T-helper 1 cell treated with Interleukin-12 subunit alpha and Interleukin-12 subunit beta and Interleukin-4 antibody, amounts not matched to agents 30 μg/mL and 1 μg/mL, for 36 hours (primary cell): ENCODE data around the gene SOX30.
A peak's percentile ranks its signal among the peaks of the same experiment; 100 is the strongest.

Experiments
- H3K27ac Mint-ChIP-seq: one replicate; pipeline ENCODE4 v1.8.0; 2021; ENCODE audit warnings: mild to moderate bottlenecking, mixed read lengths
- H3K27me3 Mint-ChIP-seq: one replicate; pipeline ENCODE4 v1.8.0; 2021; ENCODE audit warnings: low read depth, mixed read lengths
- H3K36me3 Mint-ChIP-seq: one replicate; pipeline ENCODE4 v1.8.0; 2021; ENCODE audit warnings: low read depth, mixed read lengths
- H3K4me1 Mint-ChIP-seq: one replicate; pipeline ENCODE4 v1.8.0; 2021; ENCODE audit warnings: low read depth, mixed read lengths
- H3K4me3 Mint-ChIP-seq: one replicate; pipeline ENCODE4 v1.8.0; 2021; ENCODE audit warnings: mild to moderate bottlenecking, moderate library complexity, mixed read lengths
- H3K9me3 Mint-ChIP-seq: one replicate; pipeline ENCODE4 v1.8.0; 2021; ENCODE audit warnings: mixed read lengths

SOX30 gene

DNA sequence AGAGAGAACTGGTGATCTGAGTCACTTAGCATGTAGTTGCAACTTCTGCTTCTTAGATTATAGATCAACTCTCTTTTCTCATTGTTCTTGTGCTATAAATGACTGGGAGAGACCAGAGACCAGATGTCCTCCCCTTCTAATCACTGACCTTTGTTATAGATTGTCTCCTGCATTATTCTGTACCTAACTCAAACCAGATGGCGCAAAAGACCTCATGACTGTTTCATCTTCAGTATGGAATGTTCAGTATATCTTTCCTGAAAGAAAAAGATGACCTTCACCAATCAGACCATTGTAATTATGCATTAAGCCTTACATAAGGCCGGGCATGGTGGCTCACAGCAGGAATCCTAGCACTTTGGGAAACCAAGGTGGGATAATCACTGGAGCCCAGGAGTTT is 46.2 kb downstream of the SOX30 start:
- Mint-ChIP-seq H3K27ac (peak overlapping the region; percentile 57), H3K9me3 (no peaks in the 10 kb centered on the region), H3K4me1 (peaks cover 64% of the 10 kb centered on the region), H3K4me3 (no peak overlapping the region), H3K27me3 (no peaks in the 10 kb centered on the region), H3K36me3 (peaks cover 4% of the 10 kb centered on the region)

DNA sequence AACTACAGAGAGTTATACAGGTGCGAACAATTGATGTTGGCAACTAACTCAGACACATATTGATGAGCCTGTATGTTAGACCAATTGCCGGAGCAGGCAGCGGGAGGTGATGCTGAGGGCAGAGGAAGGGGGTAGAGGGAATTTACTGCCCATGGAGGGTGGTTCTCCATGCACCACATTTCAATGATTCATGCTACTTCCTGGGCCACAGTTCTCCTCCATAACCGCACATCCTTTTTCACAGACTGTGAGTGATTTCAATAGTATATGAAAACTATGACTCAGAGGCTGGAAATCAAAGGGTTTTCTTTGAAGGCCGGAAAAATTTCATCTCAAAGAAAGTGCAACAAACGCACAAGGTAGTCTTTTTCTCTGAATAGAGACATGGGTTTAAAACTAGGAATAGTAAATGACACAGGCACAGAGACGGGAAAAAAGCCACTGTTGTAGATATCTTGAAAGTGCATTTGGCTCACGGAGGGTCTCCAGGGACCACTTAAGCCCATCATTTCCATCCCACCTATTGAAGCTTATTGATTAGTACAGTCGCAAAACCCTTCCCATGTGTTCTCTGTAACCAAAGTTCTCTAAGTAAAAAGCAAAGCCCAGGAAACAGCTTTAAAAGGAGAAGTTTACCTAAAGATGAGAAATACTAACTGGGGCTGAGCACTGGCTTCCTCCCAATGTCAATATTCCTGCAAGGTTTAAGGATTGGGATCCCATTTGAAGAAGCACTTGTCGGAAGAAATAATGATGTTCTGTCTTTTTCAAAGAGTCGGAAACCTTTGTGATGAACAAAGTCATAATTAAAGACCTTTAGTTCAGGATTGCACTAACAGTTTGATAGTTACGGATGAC is 48.7 kb downstream of the SOX30 start:
- Mint-ChIP-seq H3K4me1 (peaks cover 70% of the 10 kb centered on the region), H3K36me3 (peaks cover 6% of the 10 kb centered on the region), H3K27me3 (no peaks in the 10 kb centered on the region), H3K4me3 (peak overlapping the region; percentile 59), H3K9me3 (peaks cover 1% of the 10 kb centered on the region), H3K27ac (peak overlapping the region; percentile 93)

DNA sequence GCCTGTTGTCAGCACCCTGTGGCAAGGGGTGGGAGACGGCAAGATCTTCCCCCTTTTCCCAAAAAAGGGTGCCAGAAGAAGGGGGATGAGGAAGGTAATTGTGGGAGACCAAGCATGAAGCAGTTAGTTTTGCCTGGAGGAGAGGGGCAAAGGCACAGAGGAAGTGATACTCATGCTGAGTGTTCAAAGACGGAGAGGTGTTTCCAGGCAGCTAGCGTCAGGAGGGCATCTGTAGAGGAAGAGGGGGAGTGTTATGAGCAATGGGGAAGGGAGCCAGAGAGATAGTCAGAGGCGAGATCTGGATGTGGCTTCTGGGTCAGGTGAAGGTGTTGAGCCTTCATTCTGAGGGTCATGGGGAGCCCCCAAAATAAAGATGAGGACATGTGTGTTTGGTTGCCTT is 49.7 kb downstream of the SOX30 start:
- H3K36me3 Mint-ChIP-seq, result peaks cover 9% of the 10 kb centered on the region

GRCh38 chr5:157600252-157600651 is 52.0 kb downstream of the SOX30 start:
- Mint-ChIP-seq H3K4me1 (peaks cover 82% of the 10 kb centered on the region), H3K9me3 (peaks cover 6% of the 10 kb centered on the region), H3K36me3 (peaks cover 11% of the 10 kb centered on the region), H3K27ac (peak overlapping the region; percentile 80), H3K4me3 (peak overlapping the region; percentile 15), H3K27me3 (no peaks in the 10 kb centered on the region)

More for the DNA sequence above, 49.7 kb downstream of the SOX30 start:
- peak overlapping the region; percentile 93 for H3K27ac Mint-ChIP-seq
- peaks cover 6% of the 10 kb centered on the region for H3K9me3 Mint-ChIP-seq
- H3K27me3 Mint-ChIP-seq, result no peaks in the 10 kb centered on the region
- peak overlapping the region; percentile 59 for H3K4me3 Mint-ChIP-seq
- peaks cover 67% of the 10 kb centered on the region for H3K4me1 Mint-ChIP-seq

GRCh38 chr5:157599565-157599964 is 52.7 kb downstream of the SOX30 start:
- H3K36me3 Mint-ChIP-seq, result peaks cover 11% of the 10 kb centered on the region
- H3K27ac Mint-ChIP-seq, result peak overlapping the region; percentile 75
- peaks cover 6% of the 10 kb centered on the region for H3K9me3 Mint-ChIP-seq
- H3K4me1 Mint-ChIP-seq, result peaks cover 86% of the 10 kb centered on the region
- no peak overlapping the region for H3K4me3 Mint-ChIP-seq
- H3K27me3 Mint-ChIP-seq, result no peaks in the 10 kb centered on the region

DNA sequence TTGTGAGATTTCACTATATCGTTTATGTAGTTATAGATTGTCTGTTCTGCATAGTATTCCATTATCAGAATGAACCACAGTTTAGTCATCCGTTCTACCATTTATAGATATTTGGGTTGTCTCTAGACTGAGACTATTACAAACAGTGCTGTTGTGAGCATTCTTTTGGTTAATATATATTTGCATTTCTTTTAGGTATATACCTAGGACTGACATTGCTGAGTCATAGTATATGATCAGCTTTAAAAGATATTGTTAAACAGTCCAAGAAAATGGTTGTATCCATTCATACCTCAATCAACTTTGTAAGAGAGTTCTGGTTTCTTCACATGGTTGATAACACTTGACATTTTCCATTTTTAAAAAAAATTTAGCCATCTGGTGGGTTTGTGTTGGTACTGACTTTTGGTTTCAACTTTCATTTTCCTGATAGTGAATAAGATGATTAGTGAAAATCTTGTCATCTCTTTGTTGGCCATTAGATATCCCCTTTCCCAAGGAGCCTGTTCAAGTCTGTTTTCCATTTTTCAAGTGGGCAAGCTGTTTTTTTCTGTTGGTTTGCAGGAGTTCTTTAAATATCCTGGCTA is 53.8 kb downstream of the SOX30 start:
- Mint-ChIP-seq H3K27me3 (no peaks in the 10 kb centered on the region), H3K4me1 (peaks cover 85% of the 10 kb centered on the region), H3K27ac (peak overlapping the region; percentile 75), H3K4me3 (no peak overlapping the region), H3K36me3 (peaks cover 11% of the 10 kb centered on the region), H3K9me3 (peaks cover 6% of the 10 kb centered on the region)

- Mint-ChIP-seq H3K4me1 (peaks cover 83% of the 10 kb centered on the region), H3K9me3 (peaks cover 6% of the 10 kb centered on the region), H3K4me3 (peak overlapping the region; percentile 24), H3K27me3 (no peaks in the 10 kb centered on the region), H3K27ac (peak overlapping the region; percentile 67), H3K36me3 (peaks cover 14% of the 10 kb centered on the region)
Measured at GRCh38 chr5:157597277-157597676, 55.0 kb downstream of the SOX30 start.

DNA sequence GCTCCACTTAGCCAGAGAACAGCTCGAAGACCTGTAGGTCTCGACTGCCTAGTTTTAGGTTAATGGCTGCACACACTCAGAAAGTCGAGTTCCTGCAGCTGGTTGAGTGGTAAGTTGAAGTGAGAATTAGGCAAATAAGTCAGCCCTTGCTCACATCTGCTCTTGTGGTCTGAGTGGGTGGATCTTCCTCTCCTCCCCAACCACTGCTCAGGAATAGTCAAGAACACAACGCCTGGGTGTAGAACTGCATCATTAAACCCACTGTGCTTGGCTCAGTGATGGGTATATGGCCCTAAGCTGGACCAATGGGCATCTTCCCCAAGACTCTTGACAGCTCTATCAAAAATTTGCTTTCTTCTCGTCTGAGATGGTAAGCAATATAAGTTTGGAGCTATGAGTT is 55.8 kb downstream of the SOX30 start:
- peaks cover 19% of the 10 kb centered on the region for H3K36me3 Mint-ChIP-seq
- peak overlapping the region; percentile 67 for H3K27ac Mint-ChIP-seq
- H3K27me3 Mint-ChIP-seq, result no peaks in the 10 kb centered on the region
- peaks cover 12% of the 10 kb centered on the region for H3K9me3 Mint-ChIP-seq
- H3K4me1 Mint-ChIP-seq, result peaks cover 83% of the 10 kb centered on the region
- H3K4me3 Mint-ChIP-seq, result peak overlapping the region; percentile 24

DNA sequence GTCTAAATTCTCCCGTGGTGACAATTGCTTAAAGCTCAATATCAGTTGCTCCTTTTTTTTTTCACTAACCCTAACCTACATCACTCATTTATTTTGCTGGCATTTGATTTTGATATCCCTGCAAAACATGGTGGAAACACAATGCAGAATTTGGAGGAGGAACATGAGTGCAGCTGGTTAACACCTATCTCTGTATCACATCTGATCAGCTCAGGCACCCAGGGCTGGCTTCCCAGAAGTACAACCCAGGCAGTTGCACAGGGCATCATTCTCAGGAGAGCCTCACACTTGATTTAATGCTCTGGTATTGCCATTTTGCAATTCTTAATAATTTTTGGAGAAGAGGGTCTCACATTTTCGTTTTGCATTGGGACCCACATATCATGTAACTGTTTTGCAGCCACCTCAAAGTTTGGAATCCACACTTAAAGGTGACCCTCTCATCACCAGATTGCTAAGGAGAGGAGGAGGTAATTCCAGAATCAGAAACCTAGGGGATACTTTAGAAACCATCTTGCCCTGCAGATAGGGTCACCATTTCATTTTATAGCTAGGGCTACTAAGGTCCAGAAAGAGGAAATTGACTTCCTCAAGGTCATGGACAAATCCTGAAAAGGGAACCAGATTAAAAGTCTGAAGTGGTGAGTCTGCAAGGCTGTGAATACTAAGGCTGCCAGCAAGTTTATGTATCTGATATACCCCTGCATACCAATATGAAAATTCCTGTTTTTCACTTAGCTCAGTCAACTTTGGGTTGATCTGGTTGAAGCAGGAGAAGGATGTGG is 57.4 kb downstream of the SOX30 start:
- Mint-ChIP-seq H3K4me3 (peak overlapping the region; percentile 79), H3K4me1 (peaks cover 77% of the 10 kb centered on the region), H3K27me3 (no peaks in the 10 kb centered on the region), H3K36me3 (peaks cover 19% of the 10 kb centered on the region), H3K9me3 (peaks cover 12% of the 10 kb centered on the region), H3K27ac (peak overlapping the region; percentile 89)

DNA sequence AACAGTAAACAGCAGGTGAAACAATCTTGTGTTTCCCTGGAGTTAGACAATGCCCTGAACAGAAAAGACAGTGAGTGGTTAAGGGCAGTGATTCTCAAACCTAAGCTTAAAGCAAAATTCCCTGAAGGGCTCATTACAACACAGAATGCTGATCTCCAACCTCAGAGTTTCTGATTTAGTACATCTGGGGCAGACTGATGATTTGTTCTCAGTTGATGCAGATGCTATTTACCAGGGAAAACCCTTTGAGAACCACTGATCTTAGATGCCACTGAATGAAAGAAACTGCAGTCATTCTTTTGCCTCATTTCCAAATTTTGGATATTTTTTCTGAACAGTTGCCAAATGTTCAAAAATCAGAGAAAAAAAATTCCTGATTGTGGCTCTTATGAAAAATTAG is 58.0 kb downstream of the SOX30 start:
- H3K4me3 Mint-ChIP-seq, result peak overlapping the region; percentile 79
- peaks cover 74% of the 10 kb centered on the region for H3K4me1 Mint-ChIP-seq
- peaks cover 18% of the 10 kb centered on the region for H3K36me3 Mint-ChIP-seq
- peaks cover 12% of the 10 kb centered on the region for H3K9me3 Mint-ChIP-seq
- peak overlapping the region; percentile 89 for H3K27ac Mint-ChIP-seq
- no peaks in the 10 kb centered on the region for H3K27me3 Mint-ChIP-seq

GRCh38 chr5:157593052-157593757 is 59.0 kb downstream of the SOX30 start:
- Mint-ChIP-seq H3K27me3 (no peaks in the 10 kb centered on the region), H3K36me3 (peaks cover 15% of the 10 kb centered on the region), H3K27ac (peak overlapping the region; percentile 67), H3K9me3 (peaks cover 7% of the 10 kb centered on the region), H3K4me1 (peaks cover 65% of the 10 kb centered on the region), H3K4me3 (peak overlapping the region; percentile 39)

DNA sequence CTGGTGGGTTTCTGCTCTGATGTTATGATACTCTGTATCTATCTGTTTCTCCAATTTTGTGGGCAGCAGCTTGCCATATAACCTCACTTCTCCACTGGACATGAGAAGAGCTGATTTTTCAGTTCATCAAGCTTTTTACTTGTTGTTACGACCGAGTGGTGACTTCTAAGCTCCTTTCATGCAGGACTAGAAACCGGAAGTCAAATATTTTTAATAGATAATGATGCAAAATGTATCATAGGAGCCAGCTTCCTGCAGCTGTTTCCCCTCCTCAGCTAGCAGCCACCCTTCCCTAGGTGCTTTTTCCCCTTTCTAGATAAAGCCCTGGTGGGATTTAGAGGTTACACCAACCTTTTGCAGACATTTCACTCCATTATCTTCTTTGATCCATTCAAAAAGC is 59.6 kb downstream of the SOX30 start:
- Mint-ChIP-seq H3K27ac (peak overlapping the region; percentile 67), H3K4me1 (peaks cover 63% of the 10 kb centered on the region), H3K36me3 (peaks cover 14% of the 10 kb centered on the region), H3K27me3 (no peaks in the 10 kb centered on the region), H3K9me3 (peaks cover 6% of the 10 kb centered on the region), H3K4me3 (peak overlapping the region; percentile 39)

DNA sequence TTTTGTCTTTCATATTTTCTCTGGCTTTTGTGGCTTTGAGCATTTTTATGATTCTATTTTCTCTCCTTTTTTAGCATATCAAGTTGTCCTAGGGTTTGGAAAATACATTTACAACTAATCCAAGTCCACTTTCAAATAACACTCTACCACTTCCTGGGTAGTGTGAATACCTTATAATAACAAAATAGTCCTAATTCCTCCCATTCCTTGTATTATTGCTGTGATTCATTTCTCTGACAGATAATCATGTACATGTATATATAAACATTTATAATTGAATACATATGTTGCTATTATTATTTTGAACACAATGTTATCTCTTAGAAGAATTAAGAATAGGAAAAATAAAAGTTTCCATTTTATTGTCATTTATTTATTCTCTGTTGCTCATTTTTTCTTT is 61.8 kb downstream of the SOX30 start:
- Mint-ChIP-seq H3K4me3 (no peak overlapping the region), H3K9me3 (peaks cover 11% of the 10 kb centered on the region), H3K36me3 (peaks cover 14% of the 10 kb centered on the region), H3K27ac (no peak overlapping the region), H3K27me3 (no peaks in the 10 kb centered on the region), H3K4me1 (peaks cover 44% of the 10 kb centered on the region)

DNA sequence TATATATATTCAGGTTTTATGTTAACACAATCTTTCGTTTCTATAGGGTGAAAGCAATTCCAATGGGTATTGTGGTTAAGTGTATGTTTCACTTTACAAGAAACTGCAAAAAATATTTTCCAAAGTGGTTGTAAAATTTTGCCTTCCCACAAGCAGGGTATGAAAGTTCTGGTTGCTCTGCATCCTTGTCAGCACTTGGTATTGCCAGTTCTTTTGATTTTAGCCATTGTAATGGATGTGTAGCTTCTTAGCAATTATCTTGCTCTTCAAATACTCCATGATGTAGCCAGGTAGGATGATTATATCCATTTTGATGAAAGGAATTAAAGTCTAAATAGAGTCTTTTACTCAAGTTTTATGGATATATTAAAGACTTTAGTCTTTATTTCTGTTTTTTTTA is 67.6 kb downstream of the SOX30 start:
- Mint-ChIP-seq H3K27me3 (no peaks in the 10 kb centered on the region), H3K27ac (no peak overlapping the region), H3K4me3 (no peak overlapping the region), H3K9me3 (peaks cover 19% of the 10 kb centered on the region), H3K4me1 (peaks cover 42% of the 10 kb centered on the region), H3K36me3 (peaks cover 4% of the 10 kb centered on the region)
